MM.1S (cell line): ENCODE data around the gene MRPL30.

Experiments used
- EZH2 ChIP-seq: fragments of 300-600 bp; sonication (generic); optimal IDR thresholded peaks from 2 replicates; pipeline ENCODE3; 2017; ENCODE audit warnings: low read depth, mild to moderate bottlenecking, antibody characterized with exemption, low read length, mixed read lengths
- EZH2phosphoT487 ChIP-seq: fragments of 300-600 bp; sonication (generic); IDR thresholded peaks from 2 replicates; pipeline ENCODE4 v1.6.1; 2018; ENCODE audit warnings: antibody characterized with exemption, low read length
- TF ChIP-seq, protein P1 (sequence below): fragments of 300-600 bp; sonication (generic); IDR thresholded peaks from 2 replicates; pipeline ENCODE4 v1.5.1; 2016; ENCODE audit warnings: antibody characterized with exemption, low read length, mixed read lengths

DNA sequence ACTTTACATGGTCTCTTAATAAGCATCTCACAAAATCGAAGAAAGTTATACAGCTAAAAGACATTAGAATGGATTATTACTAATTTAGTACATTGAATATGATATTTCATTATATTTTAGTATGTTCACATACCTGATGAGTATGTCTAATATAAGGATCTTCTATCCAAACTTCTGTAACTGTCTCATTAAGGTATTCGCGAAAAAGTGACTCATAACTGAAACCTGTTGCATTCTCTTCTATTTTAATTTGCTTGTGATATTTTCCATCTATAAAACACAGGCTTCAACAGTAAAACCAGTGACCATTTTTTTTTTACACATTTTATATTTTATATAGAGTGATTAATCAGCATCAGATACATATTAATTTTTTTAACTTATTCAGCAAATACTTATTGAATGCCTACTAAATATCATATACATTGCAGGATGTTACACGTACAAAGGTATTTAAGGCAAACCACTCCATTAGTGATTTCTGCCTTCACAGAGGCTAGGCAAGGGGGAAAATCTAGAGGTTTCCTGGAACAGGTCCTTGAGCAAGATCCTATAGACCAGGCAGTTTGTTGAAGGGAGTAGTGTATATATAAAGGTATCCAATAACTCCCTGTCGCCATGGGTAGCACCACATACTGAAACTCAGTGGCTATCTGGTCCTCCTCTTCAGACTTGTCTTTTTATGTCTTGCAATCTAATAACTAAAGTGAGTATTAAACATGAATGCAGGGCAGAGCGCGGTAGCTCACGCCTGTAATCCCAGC, 9.4 kb upstream of the MRPL30 start:
- TF ChIP-seq, protein P1, sequence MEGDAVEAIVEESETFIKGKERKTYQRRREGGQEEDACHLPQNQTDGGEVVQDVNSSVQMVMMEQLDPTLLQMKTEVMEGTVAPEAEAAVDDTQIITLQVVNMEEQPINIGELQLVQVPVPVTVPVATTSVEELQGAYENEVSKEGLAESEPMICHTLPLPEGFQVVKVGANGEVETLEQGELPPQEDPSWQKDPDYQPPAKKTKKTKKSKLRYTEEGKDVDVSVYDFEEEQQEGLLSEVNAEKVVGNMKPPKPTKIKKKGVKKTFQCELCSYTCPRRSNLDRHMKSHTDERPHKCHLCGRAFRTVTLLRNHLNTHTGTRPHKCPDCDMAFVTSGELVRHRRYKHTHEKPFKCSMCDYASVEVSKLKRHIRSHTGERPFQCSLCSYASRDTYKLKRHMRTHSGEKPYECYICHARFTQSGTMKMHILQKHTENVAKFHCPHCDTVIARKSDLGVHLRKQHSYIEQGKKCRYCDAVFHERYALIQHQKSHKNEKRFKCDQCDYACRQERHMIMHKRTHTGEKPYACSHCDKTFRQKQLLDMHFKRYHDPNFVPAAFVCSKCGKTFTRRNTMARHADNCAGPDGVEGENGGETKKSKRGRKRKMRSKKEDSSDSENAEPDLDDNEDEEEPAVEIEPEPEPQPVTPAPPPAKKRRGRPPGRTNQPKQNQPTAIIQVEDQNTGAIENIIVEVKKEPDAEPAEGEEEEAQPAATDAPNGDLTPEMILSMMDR = no peak
- TF ChIP-seq EZH2phosphoT487 (no peak), EZH2 (no peak)
